HG02970 (cell line): Measurements from ENCODE around the gene HCK.

ENCODE experiments used
- ATAC-seq: cut with Tn5 transposase; IDR thresholded peaks from one replicate; pipeline ENCODE4 v1.9.1; 2021; ENCODE audit warnings: mild to moderate bottlenecking, moderate library complexity, moderate number of reproducible peaks; ENCODE audit not compliant: unreplicated experiment, low FRiP score

The HCK gene

GRCh38 chr20:32123088-32123487, 71.0 kb downstream of the HCK start:
- no peak for ATAC-seq

GRCh38 chr20:32124916-32125454, 72.9 kb downstream of the HCK start:
- no peak for ATAC-seq

- ATAC-seq, result no peak
Measured at GRCh38 chr20:32125506-32125905, 73.5 kb downstream of the HCK start.

DNA sequence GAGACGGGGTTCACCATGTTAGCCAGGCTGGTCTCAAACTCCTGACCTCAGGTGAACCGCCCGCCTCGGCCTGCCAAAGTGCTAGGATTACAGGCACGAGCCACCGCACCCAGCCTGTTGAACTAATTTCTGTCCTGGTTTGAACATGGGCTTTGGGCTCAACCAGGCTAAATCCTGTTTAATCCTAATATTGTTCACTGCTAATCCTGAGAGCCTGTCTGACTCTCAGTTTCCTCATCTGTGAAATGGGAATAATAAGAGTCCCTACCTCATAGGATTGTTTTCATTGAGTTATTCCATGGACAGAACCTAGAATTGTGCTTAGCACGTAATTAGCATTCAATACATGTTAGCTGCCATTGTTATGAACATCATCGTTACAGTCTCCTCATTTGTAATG, 74.9 kb downstream of the HCK start:
- ATAC-seq, result no peak

DNA sequence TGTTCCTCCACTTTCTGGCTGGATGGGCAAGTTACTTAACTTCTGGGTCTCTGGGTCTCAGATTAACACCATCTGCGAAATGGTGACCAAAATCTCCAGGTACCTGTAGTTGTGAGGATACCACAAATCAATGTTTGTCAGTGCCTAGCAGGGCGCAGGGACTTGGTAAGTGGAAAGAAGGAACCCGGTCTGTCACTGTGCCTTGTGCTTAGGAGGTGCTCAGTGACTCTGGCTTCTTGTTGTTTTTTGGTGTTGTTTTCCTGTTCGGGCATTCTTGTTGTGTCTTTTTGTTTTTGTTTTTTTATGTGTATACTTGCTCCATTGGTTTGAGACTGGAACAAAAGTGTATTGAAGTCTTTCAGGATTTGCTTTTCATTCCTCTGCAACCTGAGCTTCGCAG, 75.3 kb downstream of the HCK start:
- no peak for ATAC-seq

- ATAC-seq, result no peak
Measured at GRCh38 chr20:32128167-32128566, 76.1 kb downstream of the HCK start.

GRCh38 chr20:32129863-32130262, 77.8 kb downstream of the HCK start:
- ATAC-seq, result no peak

DNA sequence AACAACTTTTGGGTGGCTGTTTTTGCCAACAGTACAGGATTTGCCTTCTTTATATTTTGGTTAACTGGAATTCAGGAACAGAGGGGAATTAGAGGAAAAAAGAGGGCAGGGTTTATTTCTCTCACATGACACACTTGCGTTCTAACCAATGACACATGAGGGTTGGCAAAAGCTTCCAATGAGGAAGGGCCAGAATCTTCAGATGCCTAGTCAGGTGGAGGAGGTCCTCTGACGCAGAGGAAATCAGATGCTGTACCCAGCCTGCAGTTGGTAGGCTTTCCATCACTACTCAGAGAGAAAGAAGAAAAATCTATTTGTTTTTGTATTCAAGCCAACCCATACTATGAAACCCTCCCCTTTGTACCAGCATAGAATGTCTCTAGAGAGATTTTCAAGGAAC, 78.3 kb downstream of the HCK start:
- ATAC-seq, result no peak

DNA sequence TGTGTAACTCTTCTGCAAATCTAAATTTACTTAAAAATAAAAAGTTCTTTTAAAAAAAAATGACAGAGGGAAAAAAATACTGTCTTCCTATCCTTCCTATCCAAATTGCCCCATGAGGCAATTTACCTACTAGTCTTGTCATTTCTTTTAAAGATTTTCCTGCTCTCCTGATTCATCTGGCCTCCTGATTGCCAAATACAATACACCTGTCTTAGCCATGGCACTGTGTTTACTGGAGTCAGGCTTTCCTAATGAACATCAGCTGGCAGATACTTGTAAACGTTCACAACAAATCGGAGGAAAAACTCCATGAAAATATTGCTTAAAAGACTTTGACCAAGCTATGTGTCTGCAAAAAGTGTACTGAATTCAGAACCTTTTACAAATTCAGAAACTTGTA, 78.9 kb downstream of the HCK start:
- no peak for ATAC-seq

GRCh38 chr20:32132911-32133549, 81.0 kb downstream of the HCK start:
- ATAC-seq, result no peak

DNA sequence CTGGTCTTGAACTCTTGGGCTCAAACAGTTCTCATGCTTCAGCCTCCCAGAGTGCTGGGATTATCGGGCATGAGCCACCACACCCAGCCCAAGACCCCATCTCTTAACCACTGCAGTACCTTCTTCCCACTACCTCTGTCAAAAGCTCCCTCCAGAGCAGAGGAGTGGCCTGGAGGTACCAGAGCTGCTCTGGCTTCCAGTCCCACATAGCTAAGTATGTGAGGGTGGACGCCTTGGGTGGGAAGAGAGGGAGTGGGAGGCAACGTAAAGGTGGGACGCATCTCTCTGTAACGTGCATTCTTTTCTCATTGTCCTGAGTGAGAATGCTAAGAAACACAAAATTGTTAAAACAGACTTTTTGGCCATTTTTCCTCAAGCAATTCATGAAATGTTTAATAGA, 82.0 kb downstream of the HCK start:
- no peak for ATAC-seq

DNA sequence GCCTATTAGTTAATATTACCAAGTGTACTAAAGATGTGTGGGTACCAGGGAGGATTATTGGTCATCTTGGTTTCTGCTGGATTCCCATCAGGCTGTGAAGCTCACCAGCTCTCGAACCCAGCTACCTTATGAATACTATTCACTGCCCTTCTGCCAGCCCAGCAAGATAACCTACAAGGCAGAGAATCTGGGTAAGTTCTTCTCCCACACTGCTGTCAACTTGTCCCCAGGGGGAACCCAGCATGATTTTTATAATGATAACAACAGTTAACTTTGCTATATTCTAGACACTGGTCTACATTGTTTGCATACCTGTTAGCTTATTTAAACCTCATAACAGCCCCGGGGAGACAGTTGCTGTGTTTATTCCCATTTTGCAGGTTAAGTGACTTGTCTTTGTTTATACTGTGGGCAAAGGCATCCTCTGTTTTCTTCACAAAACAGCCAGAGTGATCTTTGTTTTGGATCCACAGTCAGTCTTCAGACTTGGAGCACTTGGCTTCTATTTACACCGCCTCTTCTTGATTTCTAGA, 84.0 kb downstream of the HCK start:
- ATAC-seq, result no peak

DNA sequence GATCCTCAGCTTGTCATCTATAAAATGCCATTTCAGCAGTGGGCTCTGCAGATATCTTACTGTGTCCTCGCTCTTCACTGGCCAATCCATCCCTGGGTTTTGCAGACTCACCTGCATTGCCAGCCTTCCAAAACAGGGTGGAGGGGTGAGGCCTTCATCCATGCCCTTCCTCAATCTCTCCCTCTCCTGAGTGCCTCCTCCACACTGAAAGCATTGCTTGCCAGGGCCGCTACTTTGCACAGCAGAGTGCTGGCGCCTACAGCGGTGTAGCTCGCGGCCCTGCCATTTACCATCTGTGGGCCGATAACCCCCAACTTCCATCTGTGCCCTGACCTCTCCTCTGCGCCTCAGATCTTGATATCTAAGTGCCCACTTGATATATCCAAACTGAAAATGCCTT, 86.9 kb downstream of the HCK start:
- no peak for ATAC-seq

- no peak for ATAC-seq
Measured at GRCh38 chr20:32139947-32140346, 87.9 kb downstream of the HCK start.

GRCh38 chr20:32140603-32141002, 88.6 kb downstream of the HCK start:
- no peak for ATAC-seq

GRCh38 chr20:32141465-32141980, 89.5 kb downstream of the HCK start:
- no peak for ATAC-seq

- ATAC-seq, result no peak
Measured at GRCh38 chr20:32142088-32142487, 90.0 kb downstream of the HCK start.

DNA sequence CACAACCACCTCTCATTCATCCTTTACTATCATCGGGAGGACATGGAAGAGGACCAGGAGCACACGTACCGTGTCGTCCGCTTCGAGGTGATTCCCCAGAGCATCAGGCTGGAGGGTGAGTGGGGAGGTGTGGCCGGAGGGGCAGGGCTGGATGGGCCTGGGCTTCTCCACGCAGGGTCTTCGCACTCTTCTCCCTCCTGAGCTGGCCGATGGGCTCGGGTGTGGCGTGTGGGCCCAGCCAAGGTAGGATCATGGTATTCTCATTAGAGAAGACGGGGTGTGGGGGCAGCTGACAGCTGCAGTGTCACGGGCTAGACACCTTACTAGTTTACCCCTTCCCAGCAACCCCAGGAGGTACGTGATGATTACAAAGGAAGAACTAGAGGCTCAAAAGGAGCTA, 90.9 kb downstream of the HCK start:
- ATAC-seq, result no peak

GRCh38 chr20:32144898-32145662, 93.0 kb downstream of the HCK start:
- no peak for ATAC-seq

DNA sequence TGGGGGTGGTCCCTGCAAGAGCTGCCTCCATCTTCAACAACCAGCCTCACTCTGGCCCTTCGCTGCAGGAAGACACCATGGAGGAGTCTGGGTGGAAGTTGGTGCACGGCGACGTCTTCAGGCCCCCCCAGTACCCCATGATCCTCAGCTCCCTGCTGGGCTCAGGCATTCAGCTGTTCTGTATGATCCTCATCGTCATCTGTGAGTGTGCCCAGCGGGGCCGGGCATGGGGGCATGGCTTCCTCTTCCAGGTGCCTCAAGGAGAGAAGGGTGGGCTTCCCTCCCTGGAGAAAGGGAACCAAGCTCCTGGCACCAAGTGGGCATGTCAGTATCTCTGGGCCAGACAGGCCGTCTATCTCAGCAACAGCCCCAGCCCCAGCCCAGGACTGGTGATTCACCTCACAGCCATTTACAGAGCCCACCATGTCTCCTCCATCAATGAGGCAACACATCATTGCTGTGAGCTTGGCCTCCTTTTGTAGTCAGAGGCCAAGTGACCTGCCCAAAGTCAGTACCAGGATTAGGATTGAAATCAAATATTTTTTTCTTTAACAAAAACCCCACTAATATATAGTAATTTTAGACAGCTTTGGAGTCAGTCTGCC, 97.6 kb downstream of the HCK start:
- ATAC-seq, result no peak

DNA sequence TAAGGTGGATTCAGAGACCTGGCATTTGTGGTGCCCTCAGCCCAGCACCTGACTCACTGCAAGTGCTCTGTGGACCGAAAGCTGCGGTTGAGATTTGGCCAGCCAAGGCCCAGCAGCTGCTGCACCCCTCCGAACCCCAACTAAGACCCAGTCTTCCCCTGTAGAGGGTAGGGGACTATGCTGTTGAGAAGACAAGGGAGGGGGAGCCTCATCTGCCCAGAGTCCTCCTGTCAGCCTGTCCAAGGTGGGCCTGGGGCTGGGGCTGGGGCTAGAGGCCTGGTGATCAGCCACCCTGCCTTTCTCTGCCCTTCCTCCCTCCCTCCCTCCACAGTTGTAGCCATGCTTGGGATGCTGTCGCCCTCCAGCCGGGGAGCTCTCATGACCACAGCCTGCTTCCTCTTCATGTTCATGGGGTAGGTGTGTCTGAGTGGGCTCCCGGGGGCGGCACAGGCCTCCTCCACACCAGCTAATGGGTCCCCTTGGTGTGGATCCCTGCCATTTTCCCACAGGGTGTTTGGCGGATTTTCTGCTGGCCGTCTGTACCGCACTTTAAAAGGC, 98.3 kb downstream of the HCK start:
- ATAC-seq, result no peak
